GM18868 (cell line): ENCODE measurements around the gene PLA2G2E.

Experiments used
- ATAC-seq: cut with Tn5 transposase; IDR thresholded peaks from one replicate; pipeline ENCODE4 v1.9.1; 2021; ENCODE audit warnings: mild to moderate bottlenecking, moderate library complexity; ENCODE audit not compliant: unreplicated experiment

The PLA2G2E gene

DNA sequence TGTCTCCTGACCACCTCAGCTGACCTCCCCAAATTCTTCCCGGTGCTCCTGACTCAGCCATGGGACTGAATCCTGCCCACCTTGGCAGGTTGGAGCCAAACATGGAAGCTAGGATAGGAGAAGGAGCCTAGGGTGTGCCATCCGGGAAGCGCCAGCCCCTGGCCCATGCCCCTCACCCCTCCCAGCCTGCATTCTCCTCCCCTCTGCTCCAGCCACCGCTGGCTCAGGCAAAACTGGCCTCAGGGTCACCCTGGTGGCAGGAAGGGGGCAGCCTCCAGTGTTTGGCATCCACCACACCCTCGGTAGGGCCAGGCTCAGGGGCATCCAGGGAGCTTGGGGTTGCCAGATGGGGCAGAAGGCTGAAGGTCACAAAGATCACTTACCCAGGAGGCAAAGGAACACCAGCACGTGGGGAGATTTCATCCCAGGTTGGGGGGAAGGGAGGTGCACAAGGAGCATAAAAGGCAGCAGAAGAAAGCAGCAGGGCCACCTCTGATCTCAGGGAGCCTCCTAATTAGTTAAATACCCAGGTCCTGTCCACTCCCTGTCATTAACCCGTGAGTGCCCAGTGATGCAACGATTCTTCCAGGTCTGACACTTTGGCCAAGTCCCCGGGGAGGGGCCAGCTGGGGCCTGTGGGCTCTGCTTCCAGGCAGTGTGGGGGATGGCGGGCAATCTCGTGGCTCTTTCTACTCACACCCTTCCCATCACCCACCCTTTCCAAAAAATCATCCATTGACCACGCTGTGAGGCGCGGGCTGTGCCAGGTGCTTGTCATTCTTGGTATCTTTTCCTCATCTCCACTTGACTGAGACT is at the start of gene PLA2G2E:
Gene PLA2G2E (minus strand): TSS at position 481 of the 816 bp plus-strand sequence. CDS start 58 bp downstream, at position 423.
- ATAC-seq: no peak

DNA sequence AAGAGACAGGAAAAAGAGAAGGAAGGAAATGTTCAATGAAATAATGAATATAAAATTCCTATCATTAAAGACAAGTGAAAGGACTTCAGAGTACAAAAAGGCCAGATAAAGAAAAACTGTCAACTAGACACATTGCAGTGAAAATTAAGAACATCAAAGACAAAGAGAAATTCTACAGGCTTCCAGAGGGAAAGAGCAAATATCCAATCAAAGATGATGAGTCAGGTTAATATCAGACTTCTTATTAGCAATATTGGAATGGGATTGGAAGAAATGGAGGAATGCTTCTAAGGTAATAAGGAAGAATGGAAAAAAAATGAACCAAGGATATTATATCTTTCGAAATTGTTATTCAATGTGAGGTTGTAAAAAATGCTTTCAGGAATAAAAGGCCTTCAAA is 48.2 kb upstream of the PLA2G2E start:
- ATAC-seq: no peak

GRCh38 chr1:19969898-19970660 is 46.7 kb upstream of the PLA2G2E start:
- ATAC-seq: no peak

GRCh38 chr1:19967808-19968207 is 44.4 kb upstream of the PLA2G2E start:
- no peak for ATAC-seq

DNA sequence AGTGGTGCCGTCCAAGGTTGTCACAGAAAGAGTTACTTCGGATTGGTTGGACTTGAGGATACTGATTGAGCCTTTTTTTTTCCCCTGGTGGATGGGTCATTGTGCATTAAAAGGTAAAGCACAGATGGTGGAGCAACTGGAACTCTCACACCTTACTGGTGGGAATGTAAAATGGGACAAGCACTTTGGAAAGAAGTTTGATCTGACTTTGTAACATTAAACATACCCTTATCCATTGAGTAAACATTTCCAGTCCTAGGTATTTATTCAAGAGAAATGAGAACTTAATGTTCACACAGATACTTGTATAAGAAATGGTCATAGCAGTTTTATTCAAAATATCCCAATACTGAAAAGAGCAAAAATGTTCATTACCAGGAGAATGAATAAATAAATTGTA is 41.1 kb upstream of the PLA2G2E start:
- ATAC-seq: no peak

DNA sequence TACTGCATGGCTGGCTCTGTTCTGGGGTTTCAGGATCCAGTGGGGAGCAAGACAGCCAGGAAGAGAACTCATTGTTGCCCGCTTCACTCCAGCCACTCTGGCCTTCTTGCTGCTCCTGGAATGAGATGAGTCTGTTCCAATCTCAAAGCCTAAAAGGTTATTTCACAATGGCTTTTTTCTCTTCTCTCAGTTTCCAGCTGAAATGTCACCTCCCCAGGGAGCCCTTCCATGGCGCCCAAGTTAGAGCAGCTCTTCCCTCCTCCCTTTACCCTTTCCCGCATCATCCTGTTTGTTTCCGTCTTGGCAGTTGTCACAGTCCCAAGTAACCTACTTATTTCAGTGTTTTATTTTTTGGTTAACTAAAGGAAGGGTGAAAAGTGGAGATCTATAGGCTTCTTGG is 40.2 kb upstream of the PLA2G2E start:
- ATAC-seq: no peak

DNA sequence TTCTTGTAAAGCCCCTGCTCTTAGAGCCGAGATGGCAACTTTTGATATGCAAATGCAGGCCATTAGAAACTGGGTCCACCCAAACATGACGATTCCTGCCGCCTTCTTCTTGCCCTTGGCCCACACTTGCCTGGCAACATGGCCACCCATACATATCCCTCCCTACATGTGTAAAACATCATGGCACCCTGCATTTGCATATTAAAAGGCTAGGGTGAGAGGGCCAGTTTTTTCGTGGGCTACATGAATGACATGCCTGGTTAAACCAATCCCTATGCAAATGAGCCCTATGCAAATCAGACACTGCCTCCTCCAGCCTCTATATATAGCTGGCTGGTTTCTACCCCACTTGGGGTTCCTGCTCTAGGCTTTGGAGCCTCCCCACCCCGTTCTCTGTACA is 37.2 kb upstream of the PLA2G2E start:
- no peak for ATAC-seq

DNA sequence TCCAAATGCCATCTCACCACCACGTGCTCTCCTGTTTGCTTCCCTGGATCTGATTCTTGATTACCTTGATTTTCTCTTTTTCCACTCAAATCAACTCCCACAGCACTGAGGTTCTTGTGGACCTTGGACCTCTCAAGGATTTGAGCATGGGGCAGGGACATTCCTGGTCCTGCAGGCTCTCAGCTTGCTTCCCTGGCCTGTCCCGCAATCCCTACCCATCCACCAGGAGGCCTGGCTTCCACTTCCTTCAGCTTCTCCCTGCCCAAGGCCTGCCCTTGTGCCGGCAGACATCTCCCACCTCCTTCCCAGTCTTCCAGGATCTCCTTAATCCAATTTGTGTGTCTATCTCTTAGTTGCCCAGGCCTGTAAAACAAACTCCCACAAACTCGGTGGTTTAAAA is 34.4 kb upstream of the PLA2G2E start:
- no peak for ATAC-seq

GRCh38 chr1:19955534-19956170 is 32.2 kb upstream of the PLA2G2E start:
- no peak for ATAC-seq

GRCh38 chr1:19954059-19954458 is 30.6 kb upstream of the PLA2G2E start:
- ATAC-seq: no peak

DNA sequence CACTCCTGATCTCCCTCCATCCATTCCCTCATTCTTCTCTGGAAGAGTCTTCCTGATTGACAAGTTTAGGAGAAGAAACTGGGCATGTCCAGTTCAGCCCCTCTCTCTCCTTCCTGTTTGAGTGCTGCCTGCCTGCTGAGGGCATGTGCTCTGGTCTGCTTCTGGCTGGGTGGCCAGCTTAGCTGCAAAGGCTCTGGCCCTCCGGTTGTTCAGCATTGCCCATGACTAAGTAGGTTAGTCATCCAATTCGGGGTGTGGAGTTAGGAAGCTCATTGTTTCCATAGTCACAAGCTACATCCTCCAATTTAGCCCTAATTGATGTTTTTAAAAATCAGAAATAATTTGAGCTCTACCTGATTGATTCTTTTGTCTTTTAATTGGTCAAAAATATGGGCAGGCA is 25.6 kb upstream of the PLA2G2E start:
- no peak for ATAC-seq

DNA sequence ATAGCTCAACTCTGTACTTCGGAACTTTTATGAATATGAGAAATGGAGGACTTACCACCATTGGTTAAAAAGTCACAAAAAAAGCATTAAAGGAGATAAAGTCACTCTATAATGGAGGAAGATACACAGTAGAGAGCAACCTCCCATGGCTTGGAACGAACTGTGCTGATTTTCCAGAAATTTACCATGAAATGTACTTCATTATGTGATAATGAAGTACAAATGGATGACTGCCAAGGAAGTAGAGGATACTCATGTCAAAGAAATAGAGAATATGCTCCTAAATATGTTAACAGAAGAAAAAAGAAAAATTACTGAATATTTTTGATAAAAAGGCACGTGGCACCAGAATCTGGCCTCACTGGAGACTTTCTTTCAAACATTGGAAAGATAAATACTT is 23.6 kb upstream of the PLA2G2E start:
- no peak for ATAC-seq

GRCh38 chr1:19946331-19946751 is 22.9 kb upstream of the PLA2G2E start:
- ATAC-seq: no peak

DNA sequence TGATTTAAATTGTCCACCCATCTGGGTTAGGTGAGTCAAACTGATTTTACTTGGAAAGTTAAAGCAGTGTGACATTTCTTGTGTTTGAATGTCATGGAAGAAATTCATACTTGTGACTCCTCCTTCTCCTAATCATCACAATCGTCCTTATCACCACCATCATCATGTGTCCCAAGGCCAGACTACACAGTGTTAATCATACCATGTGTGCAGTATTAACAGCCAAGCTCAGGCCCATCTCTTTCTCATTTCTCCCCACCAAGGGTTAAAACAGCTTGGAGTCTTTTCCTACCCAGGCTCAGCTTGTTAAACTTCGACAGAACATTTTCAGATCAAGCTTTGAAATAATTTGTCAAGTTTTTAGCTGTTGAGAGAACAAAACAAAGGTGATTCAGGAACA is 22.5 kb upstream of the PLA2G2E start:
- no peak for ATAC-seq

GRCh38 chr1:19942657-19943056 is 19.2 kb upstream of the PLA2G2E start:
- ATAC-seq: no peak

DNA sequence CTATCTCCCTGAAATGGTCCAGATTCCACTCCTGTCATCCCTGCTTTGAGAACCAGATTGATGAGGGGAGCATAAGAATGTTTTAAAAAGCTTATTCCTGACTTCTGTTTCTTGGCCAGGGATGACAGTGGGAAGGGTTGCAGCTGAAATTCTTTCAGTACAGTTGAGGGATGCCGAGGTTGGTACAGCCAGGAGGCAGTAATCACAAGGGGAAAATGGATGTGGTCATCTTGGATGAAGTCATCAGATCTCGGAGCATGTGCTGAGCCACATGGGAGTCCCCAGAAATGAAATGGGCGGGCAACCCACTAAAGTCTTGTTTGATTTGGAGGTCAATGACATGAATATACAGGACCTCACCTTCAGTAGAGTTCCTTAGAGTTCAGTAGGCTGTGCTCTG is 18.7 kb upstream of the PLA2G2E start:
- ATAC-seq: no peak

GRCh38 chr1:19941206-19941568 is 17.8 kb upstream of the PLA2G2E start:
- no peak for ATAC-seq

GRCh38 chr1:19940486-19941205 is 17.2 kb upstream of the PLA2G2E start:
- ATAC-seq: no peak

GRCh38 chr1:19938472-19938871 is 15.1 kb upstream of the PLA2G2E start:
- ATAC-seq: no peak

- no peak for ATAC-seq
These were observed 12.8 kb upstream of the PLA2G2E start for GRCh38 chr1:19936061-19936750.

- no peak for ATAC-seq
These were observed 10.9 kb upstream of the PLA2G2E start for GRCh38 chr1:19934336-19934735.
